Mesodermal cell (in vitro differentiated cells): Measurements from ENCODE around the gene SLC22A12.

Source experiments
- H3K27ac ChIP-seq: 2 replicates; pipeline ENCODE4 v1.7.0; 2013; ENCODE audit warnings: mild to moderate bottlenecking, low read depth, low read length, moderate library complexity; ENCODE audit not compliant: severe bottlenecking
- H3K36me3 ChIP-seq: 2 replicates; pipeline ENCODE4 v1.7.1; 2013; ENCODE audit warnings: mild to moderate bottlenecking, low read length, moderate library complexity; ENCODE audit not compliant: control insufficient read depth, insufficient read depth
- H3K4me1 ChIP-seq: one replicate; pipeline ENCODE4 v1.7.1; 2013; ENCODE audit warnings: mild to moderate bottlenecking, low read length; ENCODE audit not compliant: insufficient read depth, control insufficient read depth, poor library complexity, severe bottlenecking
- H3K4me3 ChIP-seq: 2 replicates; pipeline ENCODE4 v1.7.0; 2013; ENCODE audit warnings: low read length, control low read depth, mild to moderate bottlenecking; ENCODE audit not compliant: insufficient read depth, poor library complexity, severe bottlenecking; ENCODE audit errors: extremely low read depth
- H3K9me3 ChIP-seq: 2 replicates; pipeline ENCODE4 v1.7.1; 2013; ENCODE audit warnings: mild to moderate bottlenecking, low read length, moderate library complexity; ENCODE audit not compliant: control insufficient read depth
- WGBS, 2 experiments: methylation state at CpG; one replicate each; pipeline ENCODE4 v1.1.5; 2013; ENCODE audit warnings: missing lambda C conversion rate in 2 of 2; ENCODE audit not compliant: insufficient coverage in 2 of 2; 5-methylcytosine and 5-hydroxymethylcytosine counted together

SLC22A12 gene

GRCh38 chr11:64642418-64642735 lies 51.4 kb downstream of the SLC22A12 start:
- 0 to 5% methylated on average over 1 to 12 of the region's 30 CpGs for WGBS, 2 experiments
- Histone ChIP-seq H3K4me1 (no peaks in the 10 kb centered on the region), H3K9me3 (peaks cover 7% of the 10 kb centered on the region), H3K4me3 (peak overlapping the region; percentile 16), H3K36me3 (no peaks in the 10 kb centered on the region), H3K27ac (no peak overlapping the region)

GRCh38 chr11:64642871-64643255 lies 51.8 kb downstream of the SLC22A12 start:
- Histone ChIP-seq H3K4me1 (no peaks in the 10 kb centered on the region), H3K9me3 (peaks cover 7% of the 10 kb centered on the region), H3K4me3 (peak overlapping the region; percentile 26), H3K27ac (no peak overlapping the region), H3K36me3 (no peaks in the 10 kb centered on the region)
- WGBS, 2 experiments: 1 to 2% methylated on average over 30 to 34 of the region's 36 CpGs

- Histone ChIP-seq H3K36me3 (no peaks in the 10 kb centered on the region), H3K9me3 (peaks cover 7% of the 10 kb centered on the region), H3K4me1 (no peaks in the 10 kb centered on the region), H3K27ac (no peak overlapping the region), H3K4me3 (peak overlapping the region; percentile 26)
- WGBS, 2 experiments: 0% methylated on average over 6 to 18 of the region's 53 CpGs
Measured at GRCh38 chr11:64643256-64643881, 52.3 kb downstream of the SLC22A12 start.

- Histone ChIP-seq H3K4me3 (peak overlapping the region; percentile 5), H3K9me3 (peaks cover 7% of the 10 kb centered on the region), H3K36me3 (no peaks in the 10 kb centered on the region), H3K27ac (no peak overlapping the region), H3K4me1 (no peaks in the 10 kb centered on the region)
- WGBS, 2 experiments: 7 to 8% methylated on average over 16 to 19 of the region's 19 CpGs
Measured at GRCh38 chr11:64643920-64644646, 53.1 kb downstream of the SLC22A12 start.

GRCh38 chr11:64644647-64645275 lies 53.7 kb downstream of the SLC22A12 start:
- Histone ChIP-seq H3K27ac (no peak overlapping the region), H3K36me3 (no peaks in the 10 kb centered on the region), H3K9me3 (peaks cover 7% of the 10 kb centered on the region), H3K4me3 (no peak overlapping the region), H3K4me1 (no peaks in the 10 kb centered on the region)
- 30 to 35% methylated on average over 9 to 10 of the region's 11 CpGs for WGBS, 2 experiments

- no peak overlapping the region for H3K4me3 ChIP-seq
- WGBS, 2 experiments: 77 to 82% methylated on average over 3 of the region's 9 CpGs
- no peaks in the 10 kb centered on the region for H3K36me3 ChIP-seq
- H3K4me1 ChIP-seq: no peaks in the 10 kb centered on the region
- no peak overlapping the region for H3K27ac ChIP-seq
- no peaks in the 10 kb centered on the region for H3K9me3 ChIP-seq
Measured at GRCh38 chr11:64647019-64647779, 56.2 kb downstream of the SLC22A12 start.

GRCh38 chr11:64648551-64648950 lies 57.5 kb downstream of the SLC22A12 start:
- 90 to 96% methylated on average over 4 to 9 of the region's 9 CpGs for WGBS, 2 experiments
- H3K27ac ChIP-seq: no peak overlapping the region
- no peaks in the 10 kb centered on the region for H3K9me3 ChIP-seq
- H3K36me3 ChIP-seq: no peaks in the 10 kb centered on the region
- no peak overlapping the region for H3K4me3 ChIP-seq
- H3K4me1 ChIP-seq: no peaks in the 10 kb centered on the region

- Histone ChIP-seq H3K4me1 (no peaks in the 10 kb centered on the region), H3K9me3 (no peaks in the 10 kb centered on the region), H3K27ac (no peak overlapping the region), H3K4me3 (no peak overlapping the region), H3K36me3 (no peaks in the 10 kb centered on the region)
- WGBS, 2 experiments: 0 to 19% methylated on average over 3 to 4 of the region's 6 CpGs
Measured at GRCh38 chr11:64649291-64649697, 58.3 kb downstream of the SLC22A12 start.

GRCh38 chr11:64650923-64651523 lies 60.0 kb downstream of the SLC22A12 start:
- no peaks in the 10 kb centered on the region for H3K9me3 ChIP-seq
- no peak overlapping the region for H3K4me3 ChIP-seq
- H3K36me3 ChIP-seq: no peaks in the 10 kb centered on the region
- no peak overlapping the region for H3K27ac ChIP-seq
- H3K4me1 ChIP-seq: no peaks in the 10 kb centered on the region
- WGBS, 2 experiments: 63 to 78% methylated on average over 13 to 18 of the region's 18 CpGs
